Measurements from ENCODE around the gene PPARD. TPM values are rescaled to one million over a fixed set of nuclear protein-coding genes. Genes with fewer than 3 reads are reported as not detected.
A peak's percentile ranks its signal among the peaks of the same experiment; 100 is the strongest.

The PPARD gene
- total RNA-seq, 1 experiment from 2014 or later, result 10.1 TPM

DNA sequence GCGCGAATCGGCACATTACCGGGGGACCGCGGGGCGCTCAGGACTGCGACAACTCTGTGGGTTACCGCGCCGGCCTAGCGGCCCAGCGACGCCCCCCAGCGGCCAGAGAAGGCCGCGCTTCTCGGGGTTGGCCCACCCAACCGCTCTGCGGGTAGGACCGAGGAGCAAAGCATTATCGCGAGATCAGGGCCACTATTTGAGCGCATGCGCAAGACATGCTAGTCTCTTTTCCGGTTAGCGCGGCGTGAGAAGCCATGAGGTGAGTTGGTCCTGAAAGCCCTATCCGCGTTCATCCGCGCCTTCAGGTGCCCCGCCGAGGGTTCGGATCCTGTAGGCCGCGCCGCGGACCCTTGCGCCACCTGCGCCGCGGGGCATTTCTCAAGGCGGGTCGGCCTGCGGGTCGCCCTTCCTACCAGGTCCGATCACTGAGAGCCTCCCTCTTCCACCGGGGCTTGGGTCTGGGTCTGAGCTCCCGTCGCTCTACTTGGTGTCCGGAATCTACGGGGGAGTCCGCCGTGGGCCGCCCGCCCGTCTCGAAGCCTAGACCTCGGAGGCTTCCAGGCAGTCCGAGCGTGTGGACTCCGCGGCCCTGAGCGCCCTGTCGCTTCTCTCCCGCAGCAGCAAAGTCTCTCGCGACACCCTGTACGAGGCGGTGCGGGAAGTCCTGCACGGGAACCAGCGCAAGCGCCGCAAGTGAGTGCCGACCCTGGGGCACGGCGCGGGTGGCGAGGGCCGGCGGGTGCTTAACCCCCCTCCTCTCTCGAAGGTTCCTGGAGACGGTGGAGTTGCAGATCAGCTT lies 126.0 kb downstream of the PPARD start, which contains the start of gene RPL10A:
Gene RPL10A, plus strand, starts transcription at position 221 of the 799 bp plus-strand sequence. Its CDS starts 34 bp downstream, at position 255.
- DNase-seq (ENCODE audit: low spot score), result peak; percentile 96

GRCh38 chr6:35468980-35469750 lies 126.8 kb downstream of the PPARD start:
- peak; percentile 36 for DNase-seq (ENCODE audit: low spot score)

DNA sequence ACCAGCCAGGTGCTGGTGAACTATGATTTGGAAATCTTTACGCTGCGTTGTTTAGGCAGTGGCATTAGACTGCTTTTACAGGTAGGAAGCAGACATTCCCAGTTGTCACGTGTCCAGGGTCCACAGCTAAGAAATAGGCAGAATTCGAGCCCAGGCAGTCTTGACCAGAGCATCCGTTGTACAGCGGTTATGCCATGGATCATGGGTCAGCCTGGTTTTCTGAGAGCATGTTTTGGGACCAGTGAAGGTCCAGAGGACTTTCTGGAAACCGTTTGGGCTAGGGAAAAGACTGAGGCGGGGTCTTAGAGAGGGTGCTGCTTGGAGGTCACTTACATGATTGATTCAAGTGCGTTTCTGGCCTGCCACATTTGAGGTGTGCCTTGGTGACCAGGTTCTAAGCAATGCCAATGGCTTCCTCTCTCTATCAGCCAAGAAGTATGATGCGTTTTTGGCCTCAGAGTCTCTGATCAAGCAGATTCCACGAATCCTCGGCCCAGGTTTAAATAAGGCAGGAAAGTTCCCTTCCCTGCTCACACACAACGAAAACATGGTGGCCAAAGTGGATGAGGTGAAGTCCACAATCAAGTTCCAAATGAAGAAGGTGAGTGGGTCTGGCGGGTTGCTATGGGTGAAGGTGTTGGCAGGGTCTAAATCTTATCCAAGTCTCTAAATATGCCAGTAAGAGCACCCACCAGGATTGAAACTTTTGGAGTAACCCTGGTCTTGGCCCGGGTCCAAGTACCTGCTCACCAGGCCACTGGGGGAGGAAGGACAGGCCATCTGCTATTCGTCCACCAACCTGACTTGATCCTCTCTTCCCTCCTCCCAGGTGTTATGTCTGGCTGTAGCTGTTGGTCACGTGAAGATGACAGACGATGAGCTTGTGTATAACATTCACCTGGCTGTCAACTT lies 127.6 kb downstream of the PPARD start:
- peak; percentile 56 for DNase-seq (ENCODE audit: low spot score)

DNA sequence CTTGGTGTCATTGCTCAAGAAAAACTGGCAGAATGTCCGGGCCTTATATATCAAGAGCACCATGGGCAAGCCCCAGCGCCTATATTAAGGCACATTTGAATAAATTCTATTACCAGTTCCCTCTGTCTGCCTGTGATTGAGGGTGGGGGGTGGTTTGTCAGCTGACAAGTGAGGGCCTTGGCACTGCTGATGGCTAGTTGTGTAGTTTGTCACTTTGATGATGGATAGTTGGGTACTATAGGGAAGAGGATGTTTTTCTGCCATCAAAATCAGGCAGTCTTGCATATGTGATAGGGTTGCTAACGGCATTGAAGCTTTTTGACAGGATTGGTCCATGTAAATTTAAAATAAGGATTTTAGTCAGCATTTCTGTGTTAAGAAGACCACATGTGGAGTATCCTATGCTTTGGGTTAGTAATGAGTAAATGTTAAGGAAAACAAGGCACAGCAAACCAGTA lies 128.3 kb downstream of the PPARD start:
- DNase-seq (ENCODE audit: low spot score), result no peak

- no peak for DNase-seq (ENCODE audit: low spot score)
Observed at GRCh38 chr6:35471836-35472345, 129.5 kb downstream of the PPARD start.

DNA sequence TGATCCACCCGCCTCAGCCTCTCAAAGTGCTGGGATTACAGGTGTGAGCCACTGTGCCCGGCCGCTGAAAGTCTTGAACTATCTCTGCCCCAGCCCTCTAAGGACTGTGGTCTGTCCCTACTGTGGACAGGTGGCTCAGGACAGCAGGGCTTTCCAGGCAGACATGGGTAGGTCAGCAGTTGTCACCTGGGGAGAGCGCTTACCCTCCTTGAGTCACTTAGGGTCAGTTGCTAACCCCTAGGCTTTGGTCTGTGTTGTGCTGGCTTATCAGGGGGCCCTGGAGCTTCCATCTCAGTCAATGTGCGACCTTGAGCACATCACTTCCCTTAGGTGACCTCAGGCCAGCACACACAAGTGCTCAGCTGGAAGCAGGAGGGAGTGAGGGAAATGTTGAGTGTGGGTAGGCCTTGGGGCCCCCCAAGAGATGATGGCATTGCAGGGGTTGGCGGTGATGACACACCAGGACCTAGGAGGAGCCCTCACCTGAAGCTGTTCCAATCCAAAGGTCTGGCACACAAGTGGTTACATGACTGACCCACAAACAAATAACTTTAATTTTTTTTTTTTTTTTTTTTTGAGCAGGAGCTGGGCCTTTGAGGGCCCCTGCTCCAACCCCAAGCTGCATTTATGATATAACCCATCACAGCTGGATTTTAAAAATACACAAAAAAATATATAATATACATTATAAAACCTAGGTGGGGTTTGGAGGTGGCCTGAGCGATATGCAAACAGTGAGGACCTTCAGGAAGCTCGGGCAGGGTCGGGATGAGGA lies 130.9 kb downstream of the PPARD start:
- DNase-seq (ENCODE audit: low spot score), result no peak

GRCh38 chr6:35473850-35474130 lies 131.4 kb downstream of the PPARD start:
- DNase-seq (ENCODE audit: low spot score), result no peak

DNA sequence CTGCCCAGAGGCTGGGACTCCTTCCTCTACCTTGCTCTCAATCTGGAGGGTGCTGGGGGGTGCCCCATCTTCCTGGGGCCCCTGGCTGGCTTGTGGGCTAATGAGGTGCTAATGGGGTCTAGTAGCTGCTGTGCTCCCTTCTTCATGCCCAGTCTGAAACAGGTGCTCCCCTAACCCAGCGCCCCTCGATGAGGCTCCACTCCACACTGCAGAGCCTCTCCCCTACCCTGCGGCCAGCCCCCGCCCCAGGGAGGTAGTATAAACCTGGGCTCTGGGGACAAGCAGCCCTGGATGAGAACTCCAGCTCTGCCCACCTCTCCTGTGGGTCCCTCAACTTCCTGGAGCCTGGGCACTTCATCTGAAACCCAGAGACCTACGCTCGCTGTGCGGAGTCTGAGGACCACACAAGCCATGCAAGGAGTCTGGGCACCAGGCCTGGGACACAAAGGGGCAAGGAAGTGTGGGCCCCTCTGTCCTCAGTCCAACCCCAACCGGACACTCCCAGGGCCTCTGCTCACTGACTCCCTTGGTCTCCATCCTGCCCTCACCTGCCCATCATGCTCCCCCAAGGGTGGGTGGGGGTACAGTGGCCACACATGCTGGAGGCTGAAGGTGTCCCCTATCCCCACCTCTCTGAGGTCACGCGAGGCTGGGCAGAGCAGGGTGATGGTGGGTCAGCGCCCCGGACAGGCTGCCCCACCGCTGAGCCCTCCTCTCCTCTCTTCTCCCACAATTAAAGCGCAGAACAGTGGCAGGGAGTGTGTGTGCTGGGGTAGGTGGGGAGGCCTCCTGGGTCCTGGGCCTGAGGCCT lies 132.0 kb downstream of the PPARD start:
- no peak for DNase-seq (ENCODE audit: low spot score)

DNA sequence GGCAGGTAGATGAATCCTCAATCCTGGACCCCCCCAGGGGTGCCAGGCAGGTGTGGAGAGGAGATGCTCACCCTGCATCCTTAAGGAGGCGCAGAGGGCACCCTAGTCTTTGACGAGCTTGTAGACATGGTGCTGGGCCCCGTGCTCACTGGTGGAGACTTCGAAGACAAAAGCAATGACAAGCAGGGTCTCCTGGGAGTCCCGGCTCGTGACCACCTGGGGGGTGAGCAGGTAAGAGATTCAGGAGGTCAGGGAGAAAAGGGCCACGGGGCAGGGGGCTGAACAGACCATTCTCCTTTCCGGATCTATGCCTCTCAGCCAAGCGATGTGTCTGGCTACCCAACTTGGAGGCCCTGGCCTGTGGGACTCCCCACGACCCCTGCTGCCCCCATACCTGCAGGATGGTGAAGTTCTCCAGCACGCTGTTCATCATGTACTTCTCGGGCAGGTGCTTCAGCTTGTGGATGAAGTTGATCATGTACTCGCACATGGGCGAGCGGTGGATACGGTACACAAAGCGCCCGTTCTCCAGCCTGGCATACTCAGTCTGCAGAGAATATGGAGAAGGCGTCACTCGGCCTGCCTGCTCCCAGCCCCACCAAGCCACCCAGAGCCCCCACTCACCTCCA lies 132.7 kb downstream of the PPARD start:
- DNase-seq (ENCODE audit: low spot score), result no peak

GRCh38 chr6:35475573-35475972 lies 133.2 kb downstream of the PPARD start:
- no peak for DNase-seq (ENCODE audit: low spot score)

- DNase-seq (ENCODE audit: low spot score), result no peak
Observed at GRCh38 chr6:35476004-35476403, 133.6 kb downstream of the PPARD start.

- DNase-seq (ENCODE audit: low spot score), result no peak
Observed at GRCh38 chr6:35477028-35477427, 134.7 kb downstream of the PPARD start.

Small RNA genes within 50 kb of the gene (small RNA-seq; reads per million reads assigned to genes)
- not detected for gene MIR7111

Other genes with a start within 250 kb of the PPARD start
- gene TCP11, start 201.2 kb upstream of the PPARD start, total RNA-seq (2014; rRNA removed; shearing (Covaris generic)), result not detected in 2 replicates
- gene SCUBE3, start 128.6 kb upstream of the PPARD start, total RNA-seq (2014; rRNA removed; shearing (Covaris generic)), result not detected in 2 replicates
- gene ZNF76, start 82.8 kb upstream of the PPARD start, total RNA-seq (2014; rRNA removed; shearing (Covaris generic)), result 19.5 and 23.1 TPM in 2 replicates
- gene DEF6, start 44.7 kb upstream of the PPARD start, total RNA-seq (2014; rRNA removed; shearing (Covaris generic)), result 2.0 and 3.2 TPM in 2 replicates
- gene FANCE, start 109.8 kb downstream of the PPARD start, total RNA-seq (2014; rRNA removed; shearing (Covaris generic)), result 7.4 and 8.6 TPM in 2 replicates
- 1,706 and 1,805 TPM in 2 replicates for gene RPL10A, start 125.8 kb downstream of the PPARD start, total RNA-seq (2014; rRNA removed; shearing (Covaris generic))
- gene TEAD3, start 154.5 kb downstream of the PPARD start, total RNA-seq (2014; rRNA removed; shearing (Covaris generic)), result 25.7 and 27.4 TPM in 2 replicates
- 0.48 TPM in 1 of 2 replicates, not detected in the other for gene TULP1, start 170.3 kb downstream of the PPARD start, total RNA-seq (2014; rRNA removed; shearing (Covaris generic))